GM21515 (cell line): ENCODE measurements around the gene FSTL5.
"Not testable (repeated sequence)": the region's sequence is repeated elsewhere in the genome, so short reads cannot be mapped to it uniquely, and the experiment has no call there.

Experiments
- ATAC-seq: cut with Tn5 transposase; IDR thresholded peaks from one replicate; pipeline ENCODE4 v1.9.1; 2021; ENCODE audit not compliant: unreplicated experiment

The FSTL5 gene

GRCh38 chr4:161856711-161857326, 307.0 kb downstream of the FSTL5 start:
- ATAC-seq, result no peak

- ATAC-seq, result no peak
Observed at GRCh38 chr4:161850631-161851030, 313.2 kb downstream of the FSTL5 start.

GRCh38 chr4:161841759-161842158, 322.0 kb downstream of the FSTL5 start:
- ATAC-seq, result no peak

GRCh38 chr4:161829591-161829990, 334.2 kb downstream of the FSTL5 start:
- ATAC-seq, result no peak

GRCh38 chr4:161828061-161828460, 335.7 kb downstream of the FSTL5 start:
- ATAC-seq, result no peak

- ATAC-seq, result no peak
Observed at GRCh38 chr4:161827013-161827412, 336.8 kb downstream of the FSTL5 start.

GRCh38 chr4:161823450-161823849, 340.4 kb downstream of the FSTL5 start:
- ATAC-seq, result no peak

- ATAC-seq, result no peak
Observed at GRCh38 chr4:161822174-161822573, 341.6 kb downstream of the FSTL5 start.

GRCh38 chr4:161817914-161818313, 345.9 kb downstream of the FSTL5 start:
- no peak for ATAC-seq

- no peak for ATAC-seq
Observed at GRCh38 chr4:161816958-161817357, 346.8 kb downstream of the FSTL5 start.

GRCh38 chr4:161815841-161816240, 348.0 kb downstream of the FSTL5 start:
- ATAC-seq, result no peak

GRCh38 chr4:161813889-161814288, 349.9 kb downstream of the FSTL5 start:
- no peak for ATAC-seq

- ATAC-seq, result no peak
Observed at GRCh38 chr4:161813389-161813788, 350.4 kb downstream of the FSTL5 start.

- ATAC-seq, result no peak
Observed at GRCh38 chr4:161803171-161803570, 360.6 kb downstream of the FSTL5 start.

GRCh38 chr4:161799710-161800109, 364.1 kb downstream of the FSTL5 start:
- no peak for ATAC-seq

GRCh38 chr4:161792991-161793390, 370.8 kb downstream of the FSTL5 start:
- no peak for ATAC-seq

- no peak for ATAC-seq
Observed at GRCh38 chr4:161791796-161792556, 371.8 kb downstream of the FSTL5 start.

- ATAC-seq, result no peak
Observed at GRCh38 chr4:161767116-161767515, 396.7 kb downstream of the FSTL5 start.

- no peak for ATAC-seq
Observed at GRCh38 chr4:161762796-161763195, 401.0 kb downstream of the FSTL5 start.

GRCh38 chr4:161760008-161760407, 403.8 kb downstream of the FSTL5 start:
- no peak for ATAC-seq

GRCh38 chr4:161758412-161758811, 405.4 kb downstream of the FSTL5 start:
- not testable (repeated sequence) for ATAC-seq

- ATAC-seq, result no peak
Observed at GRCh38 chr4:161728929-161729328, 434.9 kb downstream of the FSTL5 start.

GRCh38 chr4:161721947-161722346, 441.9 kb downstream of the FSTL5 start:
- ATAC-seq, result no peak
